RPMI8226 (cell line): ENCODE measurements around the gene ME3.

ENCODE experiments used
- DNase-seq: peaks from one replicate; pipeline ENCODE4 v3.0.0-alpha.2; 2015

Gene ME3

DNA sequence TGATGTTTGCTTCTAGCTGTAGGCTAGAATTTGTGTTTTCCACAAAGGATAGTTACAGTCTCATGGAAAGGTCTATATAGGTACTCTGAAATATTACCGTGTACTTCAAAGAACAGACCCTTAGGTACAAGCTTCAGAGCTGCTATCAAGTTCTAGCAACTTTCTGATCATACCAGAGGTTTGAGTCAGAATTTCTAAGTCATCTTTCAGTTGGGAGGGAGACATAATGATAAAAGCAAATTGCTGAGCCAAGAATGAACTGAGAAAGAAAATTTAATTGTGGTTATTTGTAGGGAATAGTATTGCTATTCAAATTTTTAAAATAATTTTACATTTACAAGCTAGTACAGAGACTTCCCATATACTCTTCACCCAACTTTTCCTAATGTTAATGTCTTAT, 19.9 kb upstream of the ME3 start:
- DNase-seq = no peak

DNA sequence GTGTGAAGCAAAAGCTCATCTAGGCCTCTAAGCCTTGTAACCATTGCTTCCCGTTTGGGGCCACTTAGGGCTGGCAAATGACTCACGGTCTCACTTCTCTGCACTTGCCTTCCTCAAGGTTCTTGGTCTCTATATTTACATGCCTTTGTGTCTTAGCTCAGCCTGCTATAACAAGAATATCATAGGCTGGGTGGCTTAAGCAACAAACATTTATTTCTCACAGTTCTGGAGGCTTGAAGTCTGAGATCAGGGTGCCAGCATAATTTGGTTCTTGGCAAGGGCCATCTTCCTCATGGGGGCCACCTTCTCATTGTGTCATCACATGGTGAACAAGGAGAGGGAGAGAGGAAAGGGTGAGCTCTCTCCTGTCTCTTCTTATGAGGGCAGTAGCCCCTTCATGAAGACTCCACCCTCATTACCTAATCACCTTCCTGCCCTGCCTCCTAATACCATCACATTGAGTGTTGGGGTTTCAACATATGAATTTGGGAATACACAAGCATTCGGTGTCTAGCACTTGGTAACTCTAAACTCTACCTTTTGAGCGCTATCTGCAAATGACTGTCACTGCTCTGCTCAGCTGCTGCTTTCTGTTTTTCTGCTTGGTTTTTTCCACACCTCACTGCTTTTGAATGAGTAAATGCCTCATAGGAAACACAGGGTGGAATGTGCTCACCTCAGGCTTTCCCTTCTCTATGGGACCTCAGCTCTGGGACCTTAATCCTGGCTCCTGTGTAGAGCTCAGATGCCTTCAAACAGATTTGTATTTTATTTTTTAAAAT, 16.2 kb upstream of the ME3 start:
- DNase-seq = no peak

DNA sequence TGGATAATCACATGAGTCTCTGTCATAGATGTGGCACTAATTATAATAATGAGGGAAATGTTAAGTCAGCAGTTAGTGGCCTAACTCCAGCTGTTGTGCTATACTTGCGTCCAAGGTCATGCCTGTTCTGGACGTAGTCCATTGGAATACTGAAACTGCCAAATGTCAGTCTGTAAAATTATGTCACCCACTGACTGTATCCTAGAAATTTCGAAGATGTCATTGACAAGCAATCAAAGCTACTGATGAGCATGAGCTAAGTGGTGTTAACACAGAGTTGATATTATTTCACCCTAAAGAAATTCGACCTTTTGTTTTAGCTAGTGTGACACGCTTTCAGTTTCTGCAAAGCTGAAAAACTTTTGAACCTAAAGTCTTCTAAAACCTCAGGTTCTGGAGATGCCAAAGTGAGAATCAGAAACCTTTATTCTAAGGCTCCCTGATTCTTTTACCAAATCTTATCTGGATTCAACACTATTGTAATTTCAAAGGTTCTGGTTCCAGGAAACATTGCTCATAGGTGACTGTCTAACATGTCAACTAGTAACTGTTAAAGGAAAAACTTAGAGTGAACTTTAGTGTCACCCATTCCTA, 14.9 kb upstream of the ME3 start:
- DNase-seq = no peak

DNA sequence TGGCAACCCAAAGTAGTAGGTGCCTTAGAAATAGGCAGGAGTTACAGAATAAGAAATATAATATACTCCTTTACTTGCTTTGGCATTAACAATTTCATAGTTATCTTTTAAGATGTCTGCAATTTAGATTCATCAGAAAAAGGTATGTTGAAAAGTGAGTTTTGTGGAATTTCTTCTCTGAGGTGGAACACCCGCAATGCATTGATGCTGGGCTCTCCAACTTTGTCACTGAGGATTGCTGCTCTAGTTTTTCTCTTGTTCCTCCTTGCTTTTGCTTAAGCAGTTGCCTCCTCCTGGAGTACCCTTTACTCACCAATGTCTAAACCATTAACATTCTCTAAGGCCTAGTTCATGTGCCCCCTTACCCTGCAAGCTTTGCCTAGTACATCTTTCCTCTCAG, 14.1 kb upstream of the ME3 start:
- no peak for DNase-seq

DNA sequence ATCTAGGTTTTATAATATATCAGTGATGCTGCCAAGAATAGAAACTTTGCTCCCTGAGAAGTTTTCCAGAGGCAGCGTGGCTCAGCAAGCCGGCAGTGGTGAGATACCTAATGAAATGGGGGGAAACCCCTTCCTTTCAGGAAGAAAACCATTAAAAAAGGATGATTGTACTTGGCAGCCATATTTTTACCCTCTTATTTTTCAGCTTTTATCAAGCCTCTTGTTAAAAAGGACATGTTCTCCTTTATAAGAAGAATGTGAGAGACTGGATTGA, 9.0 kb upstream of the ME3 start:
- DNase-seq = no peak

DNA sequence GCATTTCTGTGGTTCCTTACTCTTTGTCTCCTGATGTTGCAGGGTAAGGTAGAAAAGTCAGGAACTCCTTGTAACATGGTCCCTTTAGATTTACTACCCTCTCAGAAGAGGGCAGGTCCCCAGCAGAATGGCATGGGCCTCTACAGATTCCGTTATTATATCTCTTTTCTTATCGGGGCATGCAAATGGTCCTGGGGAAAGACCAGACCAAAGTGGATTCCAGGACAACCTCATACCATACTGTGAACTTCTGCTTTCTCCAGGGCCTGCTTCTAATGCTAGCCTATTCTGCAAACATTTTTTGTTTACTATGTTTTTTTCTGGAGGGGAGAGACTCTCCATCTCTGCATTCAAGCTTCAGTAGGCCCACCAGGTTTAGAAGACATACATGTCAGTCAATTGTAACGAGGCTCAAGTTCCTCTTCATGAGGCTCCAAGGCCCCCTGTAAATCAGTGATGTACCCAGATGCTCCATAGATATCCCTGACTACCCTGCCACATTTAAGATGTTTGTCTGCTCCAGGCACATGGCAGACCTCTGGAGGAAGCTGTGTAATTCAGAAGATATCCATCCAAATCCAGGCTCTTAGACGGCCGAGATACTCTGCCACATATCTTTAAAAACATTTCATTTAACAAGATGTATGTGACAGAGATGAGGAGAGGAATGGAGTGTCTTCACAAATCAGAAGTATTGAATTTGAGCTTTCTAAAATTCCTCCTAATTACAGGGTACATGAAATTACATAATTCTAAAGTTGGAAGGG, 8.5 kb upstream of the ME3 start:
- DNase-seq = no peak

DNA sequence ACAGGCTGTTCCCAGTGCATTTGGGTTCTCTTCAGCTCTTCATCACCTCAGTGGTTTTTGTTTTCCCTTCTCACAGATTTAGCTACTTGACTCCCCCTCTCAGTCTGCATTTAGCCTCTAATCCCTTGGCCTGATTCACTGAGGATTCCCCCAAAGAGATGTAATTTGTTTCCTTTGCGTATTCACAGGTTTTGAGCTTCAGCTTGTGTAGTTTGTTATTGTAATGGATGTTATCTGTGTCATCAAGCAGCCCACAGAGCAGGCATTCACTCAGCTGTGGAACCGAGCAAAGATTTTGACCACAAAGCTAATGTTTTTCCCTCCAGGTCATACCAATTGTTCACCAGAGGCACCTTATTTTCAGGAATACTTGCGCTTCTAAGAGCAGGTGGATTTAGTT, 6.4 kb upstream of the ME3 start:
- DNase-seq = no peak

DNA sequence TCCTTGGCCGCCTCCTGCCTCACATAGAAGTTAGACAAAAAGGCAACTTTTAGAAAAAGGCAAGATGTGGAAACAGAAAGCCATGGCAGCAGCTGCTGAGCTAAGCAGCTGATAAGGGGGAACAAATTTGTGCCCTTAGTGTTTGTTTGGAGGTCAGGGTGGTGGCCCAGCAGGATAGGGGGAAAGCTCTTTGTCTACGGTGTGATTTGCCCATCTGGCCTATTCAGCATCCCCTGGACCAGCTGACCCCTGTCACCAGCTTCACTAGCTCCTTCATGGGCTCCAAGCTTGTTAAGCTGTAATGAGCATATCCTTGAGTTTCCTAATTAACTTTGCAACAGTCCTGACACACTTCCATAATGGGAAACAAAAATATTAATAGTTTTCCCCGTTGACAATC, 5.9 kb upstream of the ME3 start:
- no peak for DNase-seq

DNA sequence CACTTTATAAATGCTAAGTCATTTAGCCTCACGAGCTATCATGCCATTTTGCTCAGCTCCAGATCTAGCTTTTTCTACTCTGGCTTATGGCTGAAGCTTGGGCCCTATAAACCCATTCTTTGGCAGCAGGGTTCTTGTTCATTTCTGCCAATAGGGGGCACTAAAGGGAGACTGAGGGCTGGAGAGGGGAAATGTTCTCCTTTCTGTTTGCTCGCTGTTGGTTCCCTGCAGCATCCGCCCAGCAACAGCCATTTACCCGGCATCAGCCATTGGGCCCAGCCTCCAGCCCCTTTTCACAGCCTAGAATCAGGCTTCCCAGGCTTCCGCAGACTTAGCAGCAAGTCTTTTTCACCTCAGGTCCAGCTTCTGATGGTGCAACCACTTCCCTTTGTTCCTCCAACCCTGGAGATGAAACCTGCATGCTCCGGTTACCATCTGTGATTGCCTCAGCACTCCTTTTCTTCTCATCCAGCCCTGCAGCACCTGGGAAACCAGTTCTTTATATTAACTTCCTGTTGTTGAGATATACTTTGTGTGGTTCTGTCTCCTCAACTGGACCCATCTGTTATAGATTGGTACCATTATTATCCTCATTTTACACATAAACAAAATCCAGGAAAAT, 4.2 kb upstream of the ME3 start:
- DNase-seq = peak; percentile 32

DNA sequence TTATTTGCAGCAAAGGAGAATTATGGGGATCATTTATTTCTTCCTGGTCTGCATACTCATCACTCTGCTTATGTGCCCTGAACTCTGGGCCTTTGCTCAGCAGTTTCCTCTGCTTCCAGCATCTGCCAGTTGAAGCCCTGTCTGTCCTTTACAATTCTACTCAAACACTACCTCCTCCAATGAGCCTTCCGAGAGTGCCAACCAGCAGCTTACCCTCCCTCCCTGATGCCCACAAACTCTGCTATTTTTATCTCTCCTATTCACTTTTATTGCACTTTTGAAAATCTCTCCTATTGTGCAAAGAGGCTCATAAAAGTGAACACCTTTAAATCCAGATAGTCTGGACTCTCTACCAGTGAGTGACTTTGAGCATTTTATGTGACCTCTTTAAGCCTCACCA, 3.6 kb upstream of the ME3 start:
- no peak for DNase-seq

DNA sequence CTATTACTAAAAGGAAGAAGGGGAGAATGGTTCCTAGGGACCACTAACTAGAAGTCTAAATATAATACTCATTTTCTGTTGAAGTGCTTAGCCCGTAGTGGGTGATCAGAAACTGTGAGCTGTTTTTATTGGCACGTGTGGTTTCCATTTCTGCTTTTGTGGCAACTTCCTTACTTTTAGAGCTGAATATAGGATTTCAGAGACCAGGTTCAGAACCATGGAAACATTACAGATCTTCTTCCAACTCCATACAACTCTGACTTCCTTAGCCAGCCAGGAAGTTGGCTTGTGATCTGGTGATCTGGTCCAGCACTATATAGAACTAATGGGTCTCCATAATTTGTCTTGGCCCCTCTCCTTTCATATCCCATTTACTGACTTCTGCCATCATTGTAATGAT, 2.6 kb upstream of the ME3 start:
- DNase-seq = no peak

DNA sequence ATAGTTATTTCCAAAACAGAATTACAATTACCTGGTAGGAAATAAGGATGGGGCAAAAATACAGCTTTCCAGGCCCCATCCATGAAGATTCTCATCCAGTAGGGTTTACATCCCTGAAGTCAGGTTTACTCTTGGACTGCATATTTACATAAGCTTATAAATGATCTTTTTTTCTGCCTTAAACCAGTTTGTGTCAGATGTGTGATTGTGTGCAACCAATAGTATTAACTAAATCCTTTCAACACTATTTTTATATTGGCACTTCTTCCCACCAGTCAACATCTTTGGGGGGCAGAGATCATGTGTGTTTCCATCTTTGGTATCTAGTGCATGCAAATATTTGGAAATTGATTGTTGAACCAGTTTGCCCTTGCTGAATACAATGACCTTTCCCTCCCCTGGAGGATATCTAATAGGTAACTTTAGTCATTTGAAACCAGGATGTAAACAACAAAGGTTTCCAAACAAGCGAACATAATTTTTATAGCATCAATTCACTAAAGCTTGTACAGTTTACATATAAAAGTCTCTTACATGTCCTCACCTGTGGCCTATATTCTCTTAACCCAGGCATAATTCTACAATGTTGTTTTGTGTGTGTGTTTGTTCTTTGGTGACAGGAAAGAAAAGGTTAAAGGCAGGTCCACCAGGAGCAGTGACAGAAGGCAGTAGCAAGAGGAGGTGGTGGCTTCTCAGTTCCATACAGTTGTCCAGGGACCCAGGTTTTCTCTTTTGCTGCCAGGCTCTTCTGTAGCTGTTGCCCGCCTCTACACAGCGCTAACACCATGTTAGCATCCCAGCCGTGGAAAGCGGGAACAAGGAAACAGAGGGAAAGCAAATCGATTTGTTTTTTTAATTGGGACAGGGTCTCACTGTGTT, 1.7 kb upstream of the ME3 start:
- no peak for DNase-seq

DNA sequence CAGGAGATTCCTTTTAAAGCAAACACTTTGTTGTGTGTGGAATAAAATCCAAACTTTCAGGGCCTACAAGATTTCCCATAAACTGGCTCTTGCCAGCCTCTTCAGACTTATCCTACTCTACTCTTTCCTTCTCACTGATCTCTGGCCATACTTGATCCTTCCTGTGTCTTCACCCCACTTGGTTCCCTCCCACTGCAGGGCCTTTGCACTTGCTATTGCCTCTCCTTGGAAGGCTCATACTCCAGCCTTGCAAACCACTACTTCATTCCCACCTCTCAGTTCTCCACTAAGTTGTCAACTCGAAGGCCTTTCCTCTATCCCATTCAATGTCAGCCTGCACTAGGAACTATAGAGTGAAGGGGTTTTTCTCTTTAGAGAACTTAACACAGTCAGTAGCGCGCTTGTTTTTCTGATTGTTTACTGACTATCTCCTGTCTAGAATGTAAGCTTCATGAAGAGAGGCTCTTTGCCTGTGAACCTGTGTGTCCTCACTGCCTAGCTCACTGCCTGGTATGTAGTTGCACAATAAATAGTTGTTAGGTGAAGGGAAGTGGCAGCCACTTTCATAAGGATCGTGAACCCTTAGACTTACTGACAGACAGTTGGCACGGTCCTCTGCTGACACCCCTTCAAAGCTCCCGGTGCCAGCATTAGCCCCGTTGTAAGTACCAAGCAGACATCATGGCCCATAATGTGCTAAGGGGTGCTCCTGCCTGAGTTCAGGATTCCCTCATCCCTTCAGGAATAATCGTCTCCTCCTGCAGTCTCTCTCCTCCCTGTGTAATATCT, 833 bp upstream of the ME3 start:
- DNase-seq = no peak

DNA sequence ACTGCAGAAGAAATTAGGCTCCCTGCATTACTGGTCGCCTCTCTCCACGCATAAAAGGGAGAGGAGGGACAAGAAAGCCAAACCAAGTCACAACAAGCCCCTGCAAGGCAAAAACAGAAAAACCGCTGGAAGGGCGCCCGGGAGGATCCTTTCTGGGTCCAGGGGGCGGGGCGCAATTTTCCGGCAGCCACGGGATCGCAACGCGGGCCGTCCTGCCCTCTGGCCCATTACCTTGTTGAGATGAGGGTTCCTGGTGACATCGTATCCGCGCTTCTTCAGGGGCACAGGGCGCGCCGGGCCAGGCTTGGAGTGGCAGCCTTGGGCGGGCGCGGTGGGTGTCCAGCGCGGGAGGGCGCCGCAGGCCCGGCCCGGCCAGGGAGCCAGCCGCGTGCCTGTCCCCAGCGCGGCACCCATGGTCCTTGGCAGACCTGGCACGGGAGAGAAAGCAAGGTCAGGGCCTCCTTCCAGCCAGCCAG, 847 bp downstream of the ME3 start:
- peak; percentile 21 for DNase-seq

DNA sequence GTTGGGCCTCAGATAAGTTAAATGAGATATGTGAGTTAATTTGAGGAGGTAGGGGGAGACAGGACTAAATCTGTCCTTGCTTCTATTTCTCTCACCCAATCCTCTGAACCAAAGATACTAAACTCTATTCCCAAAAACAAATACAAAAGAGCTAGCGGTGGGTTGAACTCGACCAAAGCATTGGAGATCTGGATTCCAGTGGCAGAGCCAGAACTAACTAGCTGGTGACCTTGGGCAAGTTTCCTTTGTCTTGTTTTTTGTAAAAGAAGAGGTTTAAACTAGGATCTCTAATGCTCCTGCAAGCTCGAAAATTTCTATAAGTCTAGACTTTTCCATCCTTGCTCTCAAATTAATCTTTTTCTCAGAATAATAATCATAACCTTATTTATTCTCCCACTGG, 1.5 kb downstream of the ME3 start:
- DNase-seq = no peak

DNA sequence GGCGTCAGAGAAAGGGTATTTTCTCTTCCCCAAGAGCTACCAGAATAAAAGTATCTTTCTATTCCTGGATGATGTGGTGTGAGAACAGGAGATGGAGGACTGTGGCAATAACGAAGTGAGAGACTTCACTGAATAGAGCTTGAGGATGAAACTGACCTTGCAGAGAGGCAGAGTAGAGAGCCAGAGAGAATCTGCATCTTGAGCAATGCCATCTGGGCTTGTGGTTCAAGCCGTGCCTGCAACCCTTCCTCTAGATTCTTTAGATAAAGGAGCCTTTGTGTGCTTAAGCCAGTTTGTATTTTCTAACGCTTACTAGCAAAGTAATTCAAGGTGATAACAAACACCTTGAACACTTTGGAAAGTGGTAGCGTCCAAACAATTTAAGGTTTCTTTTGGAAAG, 2.2 kb downstream of the ME3 start:
- no peak for DNase-seq

DNA sequence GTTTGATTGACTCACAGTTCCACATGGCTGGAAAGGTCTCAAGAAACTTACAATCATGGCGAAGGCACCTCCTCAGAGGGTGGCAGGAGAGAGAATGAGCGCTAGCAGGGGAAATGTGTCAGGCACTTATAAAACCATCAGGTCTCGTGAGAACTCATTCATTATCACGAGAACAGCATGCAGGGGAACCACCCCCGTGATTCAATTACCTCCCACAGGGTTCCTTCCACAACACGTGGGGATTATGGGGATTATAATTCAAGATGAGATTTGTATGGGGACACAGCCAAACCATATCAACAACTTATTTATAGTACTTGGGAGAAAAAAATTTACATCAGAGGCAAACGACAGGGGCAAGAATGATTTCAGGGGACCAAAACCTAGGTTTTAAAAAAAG, 3.0 kb downstream of the ME3 start:
- DNase-seq = no peak

DNA sequence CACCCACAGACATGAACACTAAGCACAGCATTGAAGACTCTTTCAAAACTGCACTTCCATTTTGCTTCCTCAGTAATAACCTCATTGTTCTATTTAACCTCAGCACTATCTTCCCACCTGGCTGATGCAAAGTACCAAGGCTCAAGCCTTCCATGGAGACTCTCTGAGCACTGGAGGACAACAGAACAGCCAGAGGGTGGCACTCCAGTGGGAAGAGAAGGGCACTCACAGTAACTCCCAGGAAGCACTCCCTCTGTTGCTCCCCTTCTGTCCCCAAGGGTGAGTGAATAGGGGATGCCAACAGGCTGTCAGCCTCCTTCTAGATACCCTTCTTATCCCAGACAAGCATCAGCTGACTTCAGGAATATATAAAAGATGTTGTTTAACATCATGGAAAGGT, 3.5 kb downstream of the ME3 start:
- DNase-seq = no peak

DNA sequence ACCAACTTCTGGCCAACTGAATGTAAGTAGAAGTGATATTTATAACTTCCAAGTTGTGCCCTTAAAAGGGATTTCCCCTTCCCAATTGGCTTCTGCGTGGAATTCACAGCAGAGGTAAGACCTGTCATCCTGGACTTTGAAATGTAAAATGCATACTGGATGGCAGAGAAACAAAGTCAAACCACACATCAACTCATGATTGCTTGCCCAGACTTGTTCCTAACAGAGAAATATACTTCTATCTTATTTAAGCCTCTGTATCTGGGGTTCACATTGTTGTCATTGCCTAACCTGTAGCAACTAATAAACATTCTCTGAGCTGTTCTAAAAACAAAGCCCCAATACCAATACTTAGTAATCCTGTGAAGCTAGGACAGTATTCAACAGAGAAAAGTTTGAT, 6.2 kb downstream of the ME3 start:
- no peak for DNase-seq

DNA sequence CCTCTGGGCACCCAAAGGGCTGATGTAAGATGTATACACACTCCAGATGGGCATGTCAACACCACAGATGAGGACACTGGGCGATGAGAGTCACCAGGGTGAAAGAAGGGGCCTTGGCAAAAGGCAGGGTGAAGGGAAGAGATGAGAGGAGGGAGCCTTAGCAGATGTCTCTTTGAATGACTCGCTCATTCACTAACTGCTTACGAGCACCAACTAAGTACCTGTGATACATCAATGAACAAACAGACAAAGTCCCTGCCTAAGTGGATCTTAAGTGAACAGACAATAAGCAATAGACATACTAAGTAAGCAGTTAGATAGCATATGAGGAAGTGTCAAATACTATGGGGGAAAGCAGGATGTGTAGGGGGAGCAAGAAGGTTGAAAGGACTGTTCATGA, 7.5 kb downstream of the ME3 start:
- no peak for DNase-seq

DNA sequence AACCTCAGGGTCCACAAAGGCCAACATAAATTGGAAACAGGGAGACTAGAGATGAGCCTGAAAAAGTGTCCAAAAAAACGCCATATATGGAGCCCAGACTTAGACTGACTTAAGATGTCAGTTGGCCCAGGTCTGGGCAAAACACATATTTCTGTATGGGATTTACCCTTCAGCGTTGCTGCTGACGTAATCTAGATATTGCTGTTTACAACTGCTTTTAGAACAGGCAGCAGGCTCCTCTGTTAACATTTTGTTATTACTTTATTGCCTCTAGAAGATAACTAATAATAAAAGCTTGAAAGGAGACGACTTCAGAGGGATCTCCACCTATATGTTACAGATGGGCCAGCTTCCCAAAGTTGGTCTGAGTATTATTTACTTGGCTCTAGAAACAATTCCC, 8.7 kb downstream of the ME3 start:
- DNase-seq = no peak

DNA sequence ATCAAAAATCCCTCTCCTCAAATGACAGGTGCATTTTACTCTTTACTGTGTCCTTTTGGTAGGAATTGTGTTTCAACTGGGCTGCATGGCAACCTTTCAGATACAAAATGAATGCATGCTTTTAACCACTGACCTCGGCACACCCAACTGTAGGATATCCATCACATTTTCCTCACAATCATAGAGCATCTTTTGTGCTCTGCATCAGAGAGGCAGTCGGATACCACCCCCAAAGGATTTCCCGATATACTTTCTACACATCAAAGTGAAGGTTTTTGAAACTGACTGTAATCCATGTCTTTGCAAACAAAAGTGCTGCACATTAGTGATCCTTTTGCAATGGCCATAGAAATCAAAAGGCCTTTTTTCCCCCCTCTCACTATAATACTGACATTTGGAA, 9.1 kb downstream of the ME3 start:
- no peak for DNase-seq
